NK-92 (cell line): ENCODE data around the gene SLC35D1.
"Not testable (repeated sequence)": the region's sequence is repeated elsewhere in the genome, so short reads cannot be mapped to it uniquely, and the experiment has no call there.

Experiments
- DNase-seq: peaks from one replicate; lab custom pipeline; 2025; ENCODE audit not compliant: unreplicated experiment; lab: John Stamatoyannopoulos, UW

Gene SLC35D1

GRCh38 chr1:66993076-66993475 is 60.9 kb downstream of the SLC35D1 start:
- DNase-seq, result no peak

GRCh38 chr1:66985835-66986234 is 68.1 kb downstream of the SLC35D1 start:
- DNase-seq, result no peak

- no peak for DNase-seq
Measured at GRCh38 chr1:66984491-66984890, 69.5 kb downstream of the SLC35D1 start.

- no peak for DNase-seq
Measured at GRCh38 chr1:66982561-66983260, 71.2 kb downstream of the SLC35D1 start.

GRCh38 chr1:66981679-66982078 is 72.3 kb downstream of the SLC35D1 start:
- no peak for DNase-seq

GRCh38 chr1:66980745-66981367 is 73.1 kb downstream of the SLC35D1 start:
- DNase-seq, result no peak

GRCh38 chr1:66979621-66980020 is 74.3 kb downstream of the SLC35D1 start:
- not testable (repeated sequence) for DNase-seq

- no peak for DNase-seq
Measured at GRCh38 chr1:66978201-66978600, 75.7 kb downstream of the SLC35D1 start.

- DNase-seq, result no peak
Measured at GRCh38 chr1:66968574-66968973, 85.4 kb downstream of the SLC35D1 start.

GRCh38 chr1:66966188-66966873 is 87.6 kb downstream of the SLC35D1 start:
- not testable (repeated sequence) for DNase-seq

- no peak for DNase-seq
Measured at GRCh38 chr1:66957938-66958337, 96.0 kb downstream of the SLC35D1 start.

GRCh38 chr1:66954208-66954607 is 99.7 kb downstream of the SLC35D1 start:
- no peak for DNase-seq

GRCh38 chr1:66951513-66951912 is 102.4 kb downstream of the SLC35D1 start:
- DNase-seq, result no peak
